K562 (cell line): ENCODE measurements around the gene TCOF1. TPM values are rescaled to one million over a fixed set of nuclear protein-coding genes. Genes with fewer than 3 reads are reported as not detected.

ENCODE experiments used
- DPF2 ChIP-seq: fragments of 450-650 bp; IDR thresholded peaks from 2 replicates; pipeline ENCODE4 v1.6.1; 2016
- NR2C2 ChIP-seq, 2 experiments: fragments of 200-800 bp in 1 of 2; sonication (Bioruptor generic) in 1 of 2; sonication (generic) in 1 of 2; formaldehyde crosslinking in 1 of 2; IDR thresholded peaks; 2 replicates each; pipeline versions ENCODE4 v1.6.1 to v1.8.0; 2016 to 2022; ENCODE audit warnings: mild to moderate bottlenecking in 1 of 2, missing compliant biosample characterization in 1 of 2, missing genetic modification characterization in 1 of 2, missing genetic modification reagents in 1 of 2
- PBX2 ChIP-seq, 2 experiments: IDR thresholded peaks in 1 of 2; conservative IDR thresholded peaks in 1 of 2; 2 replicates each; pipeline ENCODE4 v1.6.1; 2016; ENCODE audit warnings: low read depth in 2 of 2, mild to moderate bottlenecking in 1 of 2, missing compliant biosample characterization in 1 of 2, missing genetic modification characterization in 1 of 2, moderate library complexity in 1 of 2
- SETDB1 ChIP-seq: IDR thresholded peaks from one replicate; pipeline ENCODE4 v1.6.1; 2012; ENCODE audit warnings: low read length, control low read depth, inconsistent platforms
- STAG1 ChIP-seq: sonication (generic); formaldehyde crosslinking; IDR thresholded peaks from 2 replicates; pipeline ENCODE4 v1.5.0; 2020; ENCODE audit warnings: missing genetic modification reagents, borderline replicate concordance
- TEAD4 ChIP-seq, 2 experiments: sonication (generic) in 1 of 2; formaldehyde crosslinking in 1 of 2; IDR thresholded peaks; 2 replicates each; pipeline versions ENCODE4 v1.6.1 to v1.8.0; 2012 to 2022; ENCODE audit warnings: borderline replicate concordance in 1 of 2, inconsistent platforms in 1 of 2, low read length in 1 of 2, mild to moderate bottlenecking in 1 of 2, missing genetic modification reagents in 1 of 2
- TRIM24 ChIP-seq, 2 experiments: fragments of 450-650 bp; IDR thresholded peaks; 2 replicates each; pipeline ENCODE4 v1.6.1; 2016
- ZBTB1 ChIP-seq: sonication (generic); formaldehyde crosslinking; IDR thresholded peaks from 2 replicates; pipeline ENCODE4 v1.8.1; 2023; ENCODE audit warnings: missing genetic modification reagents, low read depth, mild to moderate bottlenecking, borderline replicate concordance
- ZNF444 ChIP-seq: fragments of 250-450 bp; sonication (Bioruptor Pico); IDR thresholded peaks from 2 replicates; pipeline ENCODE4 v1.4.0; 2020; ENCODE audit warnings: mild to moderate bottlenecking, moderate library complexity
- polyA plus RNA-seq, 8 experiments: library from polyadenylated mRNA; depleted of rRNA in 4 of 8; stranded (reverse) in 5 of 8; unstranded in 3 of 8; fragments of >200 nt; fragmentation: Nextera tagmentation in 2 of 8; fragmentation: Illumina TruSeq in 1 of 8; extraction: Ambion mirVana in 2 of 8; extraction: Trizol in 1 of 8; gene quantifications; 2 replicates each; pipeline versions ENCODE4 v1.2.1 to v1.2.3, GENCODE V29; 2011 to 2014; ENCODE audit warnings: inconsistent platforms in 1 of 8, missing spikeins in 1 of 8
- total RNA-seq, 7 experiments: library from RNA; depleted of rRNA in 6 of 7; stranded (reverse); fragments of >200 nt in 6 of 7; fragmentation: Illumina TruSeq in 2 of 7; extraction: Trizol in 2 of 7; gene quantifications; 2 replicates each; pipeline versions ENCODE4 v1.2.1 to v1.2.3, GENCODE V29; 2011 to 2021; ENCODE audit warnings: low replicate concordance in 1 of 7

TCOF1 gene
- total and polyA plus RNA-seq, 9 of the 15 experiments (the other 6 are each of a cell fraction or from before 2014, with no cell fraction given) = 9.8 to 134 (median 61.7) TPM

- peak; percentile 22 for TF ChIP-seq SETDB1
- peak; percentile 67; the same call in 1 of the 2 replicates for TF ChIP-seq DPF2
- TF ChIP-seq TEAD4 (IDR thresholded peaks at IDR 0.05; ENCODE audit: low read length) = no peak
- TF ChIP-seq TEAD4 (CRISPR knock-in tag; IDR thresholded peaks at IDR 0.05; ENCODE audit: borderline replicate concordance) = peak; percentile 60; the same call in 1 of the 2 replicates
- TF ChIP-seq PBX2 (CRISPR knock-in tag; IDR thresholded peaks at IDR 0.05; ENCODE audit: low read depth) = no peak
- no peak for TF ChIP-seq PBX2 (tag; conservative IDR thresholded peaks at IDR 0.05; ENCODE audit: low read depth)
- no peak for TF ChIP-seq NR2C2 (CRISPR knock-in tag; IDR thresholded peaks at IDR 0.05)
- peak; percentile 73 for TF ChIP-seq NR2C2 (tag; IDR thresholded peaks at IDR 0.05)
- peak in 1 of 2 experiments; percentile 18; a peak in 1 of 4 replicates for TF ChIP-seq TRIM24 (IDR thresholded peaks at IDR 0.05)
- TF ChIP-seq ZNF444 = no peak
- TF ChIP-seq ZBTB1 (CRISPR knock-in tag) = peak; percentile 34; the same call in 1 of the 2 replicates
- 0 out of 2 replicates have a peak, but pooled peaks have one; percentile 23 for TF ChIP-seq STAG1 (CRISPR knock-in tag)
Observed at GRCh38 chr5:150317048-150318003, 40.2 kb upstream of the TCOF1 start (continued).
